Activated T-cell treated with anti-CD3 and anti-CD28 coated beads, Interleukin-2, amount 50 U/mL, for 72 hours (primary cell): ENCODE results near the gene GRHL3. TPM values are rescaled to one million over a fixed set of nuclear protein-coding genes. Genes with fewer than 3 reads are reported as not detected.

Experiments used
- ATAC-seq, 2 donors: fragments of 150-1000 bp; cut with Tn5 transposase; replicated peaks in 1 of 2; 2 replicates each; pipeline ENCODE4 v1.10.0; 2021; ENCODE audit warnings: moderate library complexity in 2 of 2, mild to moderate bottlenecking in 1 of 2
- DNase-seq, 2 donors: peaks; one replicate each; pipeline ENCODE4 v3.0.0; 2021 to 2022; ENCODE audit warnings: mixed read lengths in 1 of 2
- H3K27ac Mint-ChIP-seq: one replicate; pipeline ENCODE4 v1.8.0; 2022; ENCODE audit warnings: mild to moderate bottlenecking, moderate library complexity, mixed read lengths
- H3K27me3 Mint-ChIP-seq: one replicate; pipeline ENCODE4 v1.8.0; 2022; ENCODE audit warnings: low read depth, mixed read lengths
- H3K36me3 Mint-ChIP-seq, 2 donors: one replicate each; pipeline ENCODE4 v1.8.0; 2022; ENCODE audit warnings: mixed read lengths in 2 of 2, mild to moderate bottlenecking in 1 of 2; ENCODE audit not compliant: insufficient read depth in 2 of 2
- H3K4me1 Mint-ChIP-seq: one replicate; pipeline ENCODE4 v1.8.0; 2022; ENCODE audit warnings: low read depth, mixed read lengths
- H3K4me3 Mint-ChIP-seq, 2 donors: one replicate each; pipeline ENCODE4 v1.8.0; 2022; ENCODE audit warnings: mild to moderate bottlenecking in 2 of 2, mixed read lengths in 2 of 2, moderate library complexity in 2 of 2
- H3K9me3 Mint-ChIP-seq, 2 donors: one replicate each; pipeline ENCODE4 v1.8.0; 2022; ENCODE audit warnings: mixed read lengths in 2 of 2
- total RNA-seq, 2 donors: library from RNA; stranded (reverse); gene quantifications; one replicate each; pipeline ENCODE4 v1.2.3, GENCODE V29; 2022

Gene GRHL3
- total RNA-seq, 2 donors from 2014 or later = 0.28 to 2.0 TPM

GRCh38 chr1:24392982-24393650 is 74.0 kb downstream of the GRHL3 start:
- Mint-ChIP-seq H3K36me3 (peaks cover 0 to 9% of the 10 kb centered on the region in 2 donors), H3K27ac (peak overlapping the region; percentile 98), H3K9me3 (no peaks in the 10 kb centered on the region), H3K4me3 (peak overlapping the region in 1 of 2 donors; percentile 97), H3K27me3 (no peaks in the 10 kb centered on the region), H3K4me1 (peaks cover 47% of the 10 kb centered on the region)
- DNase-seq = peak in 1 of 2 donors; percentile 5
- ATAC-seq = no peak

- Mint-ChIP-seq H3K4me1 (peaks cover 47% of the 10 kb centered on the region), H3K4me3 (no peak overlapping the region), H3K36me3 (peaks cover 0 to 9% of the 10 kb centered on the region in 2 donors), H3K27ac (no peak overlapping the region), H3K9me3 (no peaks in the 10 kb centered on the region), H3K27me3 (no peaks in the 10 kb centered on the region)
- DNase-seq (no peak), ATAC-seq (no peak)
Observed at GRCh38 chr1:24393892-24394291, 74.7 kb downstream of the GRHL3 start.

- no peaks in the 10 kb centered on the region for H3K9me3 Mint-ChIP-seq
- H3K36me3 Mint-ChIP-seq = peaks cover 0 to 2% of the 10 kb centered on the region in 2 donors
- DNase-seq (no peak), ATAC-seq (no peak)
- H3K4me3 Mint-ChIP-seq = no peak overlapping the region
- no peaks in the 10 kb centered on the region for H3K27me3 Mint-ChIP-seq
- peaks cover 13% of the 10 kb centered on the region for H3K4me1 Mint-ChIP-seq
- peak overlapping the region; percentile 23 for H3K27ac Mint-ChIP-seq
Observed at GRCh38 chr1:24400065-24400464, 80.9 kb downstream of the GRHL3 start.

GRCh38 chr1:24403806-24404205 is 84.6 kb downstream of the GRHL3 start:
- Mint-ChIP-seq H3K4me1 (peaks cover 13% of the 10 kb centered on the region), H3K36me3 (peaks cover 0 to 2% of the 10 kb centered on the region in 2 donors), H3K27ac (no peak overlapping the region), H3K9me3 (no peaks in the 10 kb centered on the region), H3K27me3 (no peaks in the 10 kb centered on the region), H3K4me3 (no peak overlapping the region)
- DNase-seq (no peak), ATAC-seq (no peak)

Other genes starting within 250 kb of the GRHL3 start
- gene MYOM3, start 207.2 kb upstream of the GRHL3 start, total RNA-seq = not detected
- gene IL22RA1, start 176.2 kb upstream of the GRHL3 start, total RNA-seq = not detected
- gene IFNLR1, start 132.1 kb upstream of the GRHL3 start, total RNA-seq = 10 to 100 TPM; 11.8 to 19.2 TPM
- 10 to 100 TPM; 13.0 to 17.8 TPM for gene STPG1, start 94.4 kb downstream of the GRHL3 start, total RNA-seq
- gene NIPAL3, start 96.4 kb downstream of the GRHL3 start, total RNA-seq = 10 to 100 TPM; 54.1 to 68.7 TPM
- 100 to 1,000 TPM; 103 to 151 TPM for gene RCAN3, start 183.5 kb downstream of the GRHL3 start, total RNA-seq
- 1 to 10 TPM in 1 of 2 donors, under 1 TPM in 1; 0.76 to 1.3 TPM for gene NCMAP, start 236.7 kb downstream of the GRHL3 start, total RNA-seq